MCF 10A (cell line): ENCODE data around the gene NLRP3. TPM values are rescaled to one million over a fixed set of nuclear protein-coding genes. Genes with fewer than 3 reads are reported as not detected.

Experiments
- BruUV-seq: library from RNA; stranded (reverse); fragments of 400-500 nt; replicated peaks from 2 replicates; lab custom pipeline; 2021; lab: Mats Ljungman, UMichigan
- CTCF ChIA-PET: fragments of 300-600 bp; sonication (Branson Sonifier 250); formaldehyde crosslinking; extraction: SDS; loops from one replicate; lab custom pipeline; 2021; ENCODE audit warnings: antibody characterized with exemption, inconsistent platforms; lab: Yijun Ruan, JAX
- POLR2A ChIA-PET: fragments of 300-600, 350-650 bp; sonication (Branson Sonifier 250); formaldehyde crosslinking; extraction: SDS; loops from one replicate; lab custom pipeline; 2020; ENCODE audit warnings: antibody characterized with exemption, inconsistent platforms; lab: Yijun Ruan, JAX
- DNase-seq: peaks from one replicate; pipeline ENCODE4 v3.0.0-alpha.2; 2018; ENCODE audit not compliant: unreplicated experiment
- H3K27ac Mint-ChIP-seq: one replicate; pipeline ENCODE4 v1.8.0; 2022; ENCODE audit warnings: mild to moderate bottlenecking, low read depth, mixed read lengths; ENCODE audit not compliant: unreplicated experiment
- H3K27me3 Mint-ChIP-seq: one replicate; pipeline ENCODE4 v1.8.0; 2022; ENCODE audit warnings: mixed read lengths; ENCODE audit not compliant: insufficient read depth, unreplicated experiment
- H3K36me3 Mint-ChIP-seq: one replicate; pipeline ENCODE4 v1.8.0; 2022; ENCODE audit warnings: mild to moderate bottlenecking, moderate library complexity, mixed read lengths; ENCODE audit not compliant: insufficient read depth, unreplicated experiment
- H3K4me1 Mint-ChIP-seq: one replicate; pipeline ENCODE4 v1.8.0; 2022; ENCODE audit warnings: mixed read lengths; ENCODE audit not compliant: insufficient read depth, unreplicated experiment
- H3K4me3 Mint-ChIP-seq: one replicate; pipeline ENCODE4 v1.8.0; 2022; ENCODE audit warnings: mild to moderate bottlenecking, moderate library complexity, mixed read lengths; ENCODE audit not compliant: unreplicated experiment
- H3K9me3 Mint-ChIP-seq: one replicate; pipeline ENCODE4 v1.8.0; 2022; ENCODE audit warnings: mixed read lengths; ENCODE audit not compliant: unreplicated experiment
- intact Hi-C: fragments of 100-400 bp; cut with micrococcal nuclease; formaldehyde crosslinking; loops from 2 replicates; pipeline ENCODE4 v1.14.1; 2022
- total RNA-seq: library from RNA; stranded (reverse); gene quantifications from 2 replicates; pipeline ENCODE4 v1.2.3, GENCODE V29; 2022
- TF ChIP-seq, protein P1 (sequence below): fragments of 200-600 bp; IDR thresholded peaks from one replicate; pipeline ENCODE4 v1.8.0; 2022; ENCODE audit warnings: antibody characterized with exemption, mild to moderate bottlenecking; ENCODE audit not compliant: unreplicated experiment

The NLRP3 gene
- total RNA-seq, 1 experiment from 2014 or later = 0.16 TPM

DNA sequence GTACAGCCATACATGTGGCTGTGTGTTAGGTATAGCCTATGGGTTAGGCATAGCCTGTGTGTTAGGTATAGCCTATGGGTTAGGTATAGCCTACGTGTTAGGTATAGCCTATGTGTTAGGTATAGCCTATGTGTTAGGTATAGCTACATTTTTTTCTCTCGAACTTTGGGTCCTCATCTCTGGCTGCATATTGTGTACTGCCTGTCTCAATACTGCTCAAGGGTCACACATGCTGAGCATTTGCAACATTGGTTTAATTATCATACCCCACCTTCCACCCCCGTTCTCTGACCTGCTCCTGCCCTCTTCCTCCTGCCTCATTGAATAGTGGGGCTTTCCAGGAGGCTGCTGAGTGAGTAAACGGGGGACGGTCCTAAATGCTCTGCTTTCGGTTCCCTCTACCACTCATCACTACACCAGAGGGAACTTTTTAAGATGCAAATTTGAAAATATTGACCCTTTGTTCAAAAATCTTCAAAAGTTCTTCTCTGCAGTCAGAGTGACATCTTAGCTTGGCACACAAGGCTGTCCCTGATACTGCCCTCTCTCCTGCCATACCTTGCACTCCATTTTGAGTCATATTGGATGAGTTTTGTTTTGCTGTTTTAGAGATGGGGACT is 24.1 kb downstream of the NLRP3 start:
- Mint-ChIP-seq H3K36me3 (no peaks in the 10 kb centered on the region), H3K4me3 (no peak overlapping the region), H3K4me1 (no peaks in the 10 kb centered on the region), H3K27ac (no peak overlapping the region), H3K9me3 (no peaks in the 10 kb centered on the region), H3K27me3 (no peaks in the 10 kb centered on the region)
- intact Hi-C loops = no loop called here
- BruUV-seq = no TSS peak
- ChIA-PET CTCF (interaction anchor here (1.2 to 1.3 kb wide), 2 partner anchors 22 to 42 kb away, joined by 3 to 4 read pairs; no protein-coding TSS in a partner anchor), POLR2A (no interaction called here)
- TF ChIP-seq, protein P1, sequence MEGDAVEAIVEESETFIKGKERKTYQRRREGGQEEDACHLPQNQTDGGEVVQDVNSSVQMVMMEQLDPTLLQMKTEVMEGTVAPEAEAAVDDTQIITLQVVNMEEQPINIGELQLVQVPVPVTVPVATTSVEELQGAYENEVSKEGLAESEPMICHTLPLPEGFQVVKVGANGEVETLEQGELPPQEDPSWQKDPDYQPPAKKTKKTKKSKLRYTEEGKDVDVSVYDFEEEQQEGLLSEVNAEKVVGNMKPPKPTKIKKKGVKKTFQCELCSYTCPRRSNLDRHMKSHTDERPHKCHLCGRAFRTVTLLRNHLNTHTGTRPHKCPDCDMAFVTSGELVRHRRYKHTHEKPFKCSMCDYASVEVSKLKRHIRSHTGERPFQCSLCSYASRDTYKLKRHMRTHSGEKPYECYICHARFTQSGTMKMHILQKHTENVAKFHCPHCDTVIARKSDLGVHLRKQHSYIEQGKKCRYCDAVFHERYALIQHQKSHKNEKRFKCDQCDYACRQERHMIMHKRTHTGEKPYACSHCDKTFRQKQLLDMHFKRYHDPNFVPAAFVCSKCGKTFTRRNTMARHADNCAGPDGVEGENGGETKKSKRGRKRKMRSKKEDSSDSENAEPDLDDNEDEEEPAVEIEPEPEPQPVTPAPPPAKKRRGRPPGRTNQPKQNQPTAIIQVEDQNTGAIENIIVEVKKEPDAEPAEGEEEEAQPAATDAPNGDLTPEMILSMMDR = no peak
- DNase-seq = no peak

DNA sequence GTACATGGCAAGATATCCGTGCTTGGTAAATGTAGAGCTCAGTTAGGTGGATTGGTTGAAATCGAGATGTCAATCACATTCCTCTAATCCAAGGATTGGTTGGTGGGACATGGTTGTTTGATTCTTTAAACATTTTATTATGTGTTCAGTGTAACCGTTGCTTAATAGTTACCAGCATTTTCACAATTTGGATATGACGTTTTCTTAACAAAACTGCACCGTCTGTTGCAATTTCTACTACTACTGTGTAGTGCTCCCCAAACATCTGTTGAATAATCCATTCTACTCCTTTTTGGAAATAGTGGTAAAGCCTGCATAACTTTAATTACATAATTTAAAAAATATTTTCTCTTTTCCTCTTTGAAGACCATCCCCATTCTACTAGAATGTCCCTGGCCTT is 25.6 kb downstream of the NLRP3 start:
- TF ChIP-seq, protein P1 = no peak
- POLR2A ChIA-PET = interaction anchor here (0.6 kb wide), 1 partner anchor 19 kb away, joined by 3 read pairs; no protein-coding TSS in a partner anchor
- Mint-ChIP-seq H3K4me1 (no peaks in the 10 kb centered on the region), H3K27ac (no peak overlapping the region), H3K9me3 (peaks cover 8% of the 10 kb centered on the region), H3K27me3 (no peaks in the 10 kb centered on the region), H3K36me3 (no peaks in the 10 kb centered on the region), H3K4me3 (no peak overlapping the region)
- CTCF ChIA-PET = interaction anchor here (0.5 to 3.7 kb wide), 7 partner anchors 13 to 504 kb away, joined by 3 to 22 read pairs (median 3); no protein-coding TSS in a partner anchor
- DNase-seq = no peak
- intact Hi-C loops = no loop called here
- no TSS peak for BruUV-seq

DNA sequence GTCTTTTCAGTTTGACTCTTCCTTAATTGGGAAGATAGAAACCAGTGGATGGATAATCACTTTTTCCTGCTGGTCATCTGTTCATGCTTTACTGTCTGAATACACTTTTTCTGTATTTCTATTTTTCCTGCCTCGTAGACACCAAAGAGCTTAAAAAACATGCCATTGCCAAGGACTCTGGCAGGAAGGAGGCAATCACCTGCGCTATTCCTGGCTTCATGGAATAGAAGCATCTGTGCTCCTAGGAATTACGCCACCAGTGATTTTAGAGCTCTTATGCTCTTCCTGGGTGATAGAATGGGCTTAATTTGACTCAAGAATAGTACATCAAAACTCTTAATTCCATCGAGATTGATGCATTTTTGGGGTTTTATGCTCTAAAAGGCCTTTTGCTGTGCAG is 26.2 kb downstream of the NLRP3 start:
- TF ChIP-seq, protein P1 = no peak

DNA sequence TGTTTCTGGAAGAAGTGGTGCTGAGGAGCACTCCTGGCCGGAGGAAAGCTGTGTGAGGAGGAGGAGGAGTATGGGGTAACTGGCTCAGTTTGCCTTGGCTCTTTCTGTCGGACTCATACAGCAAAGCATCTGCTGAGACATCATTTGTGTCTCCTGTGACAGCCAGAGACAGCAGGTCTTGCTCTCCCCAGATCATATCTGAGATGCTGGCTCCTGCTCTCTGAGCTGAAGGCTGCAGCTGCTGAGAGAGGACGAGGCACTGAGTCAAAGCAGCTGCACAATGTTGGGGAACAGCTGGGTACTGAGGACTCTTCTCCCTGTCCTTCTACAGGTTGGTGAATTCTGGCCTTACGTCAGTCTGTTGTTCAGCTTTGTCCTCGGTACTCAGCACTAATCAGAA is 27.7 kb downstream of the NLRP3 start:
- Mint-ChIP-seq H3K9me3 (peaks cover 8% of the 10 kb centered on the region), H3K27me3 (no peaks in the 10 kb centered on the region), H3K4me3 (no peak overlapping the region), H3K4me1 (no peaks in the 10 kb centered on the region), H3K36me3 (no peaks in the 10 kb centered on the region), H3K27ac (no peak overlapping the region)
- intact Hi-C loops = no loop called here
- no peak for DNase-seq
- no TSS peak for BruUV-seq
- CTCF ChIA-PET = interaction anchor here (0.7 to 3.7 kb wide), 3 partner anchors 9 to 54 kb away, joined by 4 to 22 read pairs (median 4); no protein-coding TSS in a partner anchor
- TF ChIP-seq, protein P1 = no peak
- POLR2A ChIA-PET = no interaction called here

More for the DNA sequence above, 26.2 kb downstream of the NLRP3 start:
- DNase-seq = no peak
- Mint-ChIP-seq H3K4me1 (no peaks in the 10 kb centered on the region), H3K27ac (no peak overlapping the region), H3K9me3 (peaks cover 8% of the 10 kb centered on the region), H3K36me3 (no peaks in the 10 kb centered on the region), H3K4me3 (no peak overlapping the region), H3K27me3 (no peaks in the 10 kb centered on the region)
- no TSS peak for BruUV-seq
- CTCF ChIA-PET = interaction anchor here (0.9 to 3.7 kb wide), 4 partner anchors 13 to 53 kb away, joined by 3 to 22 read pairs (median 3); no protein-coding TSS in a partner anchor
- POLR2A ChIA-PET = interaction anchor here (0.6 kb wide), 1 partner anchor 20 kb away, joined by 3 read pairs; no protein-coding TSS in a partner anchor
- intact Hi-C loops = no loop called here
